Lung (tissue), 12 donors: ENCODE measurements around the gene SHH. TPM values are rescaled to one million over a fixed set of nuclear protein-coding genes. Genes with fewer than 3 reads are reported as not detected.
A peak's percentile ranks its signal among the peaks of the same experiment; 100 is the strongest.

Source experiments
- ATAC-seq: fragments of 200-7000 bp; cut with Tn5 transposase; one replicate; pipeline ENCODE4 v1.9.1; 2020; ENCODE audit warnings: moderate number of reproducible peaks; ENCODE audit not compliant: insufficient read depth, low FRiP score
- DNase-seq, 3 donors: peaks; one replicate each; pipeline ENCODE4 v3.0.0-alpha.2; 2013 to 2017
- H3K27ac ChIP-seq, 2 donors: one replicate each; pipeline ENCODE4 v1.5.1; 2013; ENCODE audit warnings: mild to moderate bottlenecking in 2 of 2, moderate library complexity in 2 of 2, control low read depth in 1 of 2, inconsistent platforms in 1 of 2, low read depth in 1 of 2, low read length in 1 of 2
- H3K27me3 ChIP-seq, 3 donors: one replicate each; pipeline ENCODE4 v1.5.1; 2013; ENCODE audit warnings: low read length in 2 of 3; ENCODE audit not compliant: control insufficient read depth in 3 of 3, insufficient read depth in 3 of 3
- H3K36me3 ChIP-seq, 4 donors: one replicate each; pipeline ENCODE4 v1.5.1; 2013; ENCODE audit warnings: low read length in 4 of 4, mild to moderate bottlenecking in 1 of 4, moderate library complexity in 1 of 4; ENCODE audit not compliant: control insufficient read depth in 4 of 4, insufficient read depth in 4 of 4
- H3K4me1 ChIP-seq, 5 donors: one replicate each; pipeline ENCODE4 v1.5.1; 2013; ENCODE audit warnings: low read length in 5 of 5, mild to moderate bottlenecking in 2 of 5, moderate library complexity in 1 of 5; ENCODE audit not compliant: control insufficient read depth in 5 of 5, insufficient read depth in 5 of 5
- H3K4me3 ChIP-seq: one replicate; pipeline ENCODE4 v1.5.1; 2013; ENCODE audit warnings: mild to moderate bottlenecking, control low read depth, moderate library complexity
- H3K9ac ChIP-seq, 2 donors: one replicate each; pipeline ENCODE4 v1.5.1; 2013; ENCODE audit warnings: low read length in 2 of 2, control low read depth in 1 of 2; ENCODE audit not compliant: insufficient read depth in 1 of 2
- H3K9me3 ChIP-seq, 4 donors: one replicate each; pipeline ENCODE4 v1.5.1; 2013; ENCODE audit warnings: low read length in 3 of 4, mild to moderate bottlenecking in 1 of 4, moderate library complexity in 1 of 4; ENCODE audit not compliant: control insufficient read depth in 4 of 4, insufficient read depth in 3 of 4
- WGBS, 2 donors: extraction: QIAGEN DNeasy Blood & Tissue Kit; methylation state at CpG; one replicate each; pipeline ENCODE4 v1.1.7; 2013; 5-methylcytosine and 5-hydroxymethylcytosine counted together
- polyA plus RNA-seq, 2 donors: library from polyadenylated mRNA; stranded (reverse); fragments of 200-250 nt; gene quantifications; one replicate each; pipeline ENCODE4 v1.2.1, GENCODE V29; 2013
- total RNA-seq, 2 donors: library from RNA; depleted of rRNA in 1 of 2; stranded (reverse); fragments of >200 nt in 1 of 2; gene quantifications; one replicate each; pipeline ENCODE4 v1.2.1, GENCODE V29; 2014 to 2021
- TF ChIP-seq, protein P1 (sequence below): IDR thresholded peaks from 2 replicates; pipeline ENCODE4 v1.5.1; 2012; ENCODE audit warnings: mild to moderate bottlenecking; ENCODE audit errors: control extremely low read depth, extremely low read depth
- donor health status: control.
- donor health status: control.
- donor health status: Bipolar disorder and iron deficiency.
- donor health status: healthy.
- donor health status: DM: yes; HTN: yes; CAD: no.

Gene SHH
- total and polyA plus RNA-seq, 4 donors, result 1.5 to 9.3 (median 4.4) TPM

DNA sequence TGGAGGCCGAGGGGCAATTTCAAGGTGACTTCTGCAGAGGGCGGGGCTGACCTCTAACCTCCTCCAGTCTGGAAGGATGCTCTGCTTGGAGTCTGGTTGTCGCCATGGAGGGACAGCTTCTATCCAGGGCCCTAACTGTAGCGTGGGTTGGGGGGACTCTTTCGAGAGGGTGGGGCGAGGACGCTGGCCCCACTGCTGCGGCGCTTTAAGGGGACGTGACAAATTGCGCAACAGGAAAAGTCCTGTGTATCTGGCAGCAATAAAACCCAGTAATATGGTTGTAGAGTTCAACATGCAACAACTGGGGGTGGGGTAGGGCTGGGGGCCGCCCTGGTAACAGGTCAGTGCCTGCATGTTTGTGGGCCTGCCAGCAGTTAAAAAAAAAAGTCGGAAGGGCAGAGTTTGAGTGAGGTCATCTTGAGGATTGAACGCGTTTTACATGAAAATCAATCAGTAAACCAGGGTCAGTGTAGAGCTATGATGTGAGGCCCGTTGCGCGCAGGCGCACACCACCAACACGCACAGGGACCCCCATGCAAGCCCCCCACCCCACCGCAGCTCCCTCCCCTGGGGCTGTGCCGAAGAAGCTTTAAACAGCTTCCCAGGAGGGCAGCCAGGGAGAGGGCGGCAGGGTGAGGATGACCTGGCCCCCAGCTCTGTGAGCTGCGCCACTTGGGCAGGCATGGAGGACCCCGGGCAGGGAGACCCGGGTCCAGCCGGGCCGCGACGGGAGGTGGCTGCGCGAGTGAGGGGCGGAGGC, 4.3 kb downstream of the SHH start:
- H3K4me1 ChIP-seq, result peaks cover 0 to 48% (median 4%) of the 10 kb centered on the region in 5 donors
- ATAC-seq (no peak), DNase-seq (peak in 1 of 3 donors; percentile 28)
- H3K9ac ChIP-seq, result no peak overlapping the region
- H3K36me3 ChIP-seq, result no peaks in the 10 kb centered on the region
- H3K27ac ChIP-seq, result peak overlapping the region in 1 of 2 donors; percentile 91
- H3K4me3 ChIP-seq, result peak overlapping the region; percentile 37
- WGBS, 2 donors, result 3 to 4% methylated on average over 31 to 33 of the region's 33 CpGs
- TF ChIP-seq, protein P1, sequence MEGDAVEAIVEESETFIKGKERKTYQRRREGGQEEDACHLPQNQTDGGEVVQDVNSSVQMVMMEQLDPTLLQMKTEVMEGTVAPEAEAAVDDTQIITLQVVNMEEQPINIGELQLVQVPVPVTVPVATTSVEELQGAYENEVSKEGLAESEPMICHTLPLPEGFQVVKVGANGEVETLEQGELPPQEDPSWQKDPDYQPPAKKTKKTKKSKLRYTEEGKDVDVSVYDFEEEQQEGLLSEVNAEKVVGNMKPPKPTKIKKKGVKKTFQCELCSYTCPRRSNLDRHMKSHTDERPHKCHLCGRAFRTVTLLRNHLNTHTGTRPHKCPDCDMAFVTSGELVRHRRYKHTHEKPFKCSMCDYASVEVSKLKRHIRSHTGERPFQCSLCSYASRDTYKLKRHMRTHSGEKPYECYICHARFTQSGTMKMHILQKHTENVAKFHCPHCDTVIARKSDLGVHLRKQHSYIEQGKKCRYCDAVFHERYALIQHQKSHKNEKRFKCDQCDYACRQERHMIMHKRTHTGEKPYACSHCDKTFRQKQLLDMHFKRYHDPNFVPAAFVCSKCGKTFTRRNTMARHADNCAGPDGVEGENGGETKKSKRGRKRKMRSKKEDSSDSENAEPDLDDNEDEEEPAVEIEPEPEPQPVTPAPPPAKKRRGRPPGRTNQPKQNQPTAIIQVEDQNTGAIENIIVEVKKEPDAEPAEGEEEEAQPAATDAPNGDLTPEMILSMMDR, result no peak
- H3K27me3 ChIP-seq, result peaks cover 0 to 64% (median 46%) of the 10 kb centered on the region in 3 donors
- peaks cover 0 to 4% (median 0%) of the 10 kb centered on the region in 4 donors for H3K9me3 ChIP-seq

DNA sequence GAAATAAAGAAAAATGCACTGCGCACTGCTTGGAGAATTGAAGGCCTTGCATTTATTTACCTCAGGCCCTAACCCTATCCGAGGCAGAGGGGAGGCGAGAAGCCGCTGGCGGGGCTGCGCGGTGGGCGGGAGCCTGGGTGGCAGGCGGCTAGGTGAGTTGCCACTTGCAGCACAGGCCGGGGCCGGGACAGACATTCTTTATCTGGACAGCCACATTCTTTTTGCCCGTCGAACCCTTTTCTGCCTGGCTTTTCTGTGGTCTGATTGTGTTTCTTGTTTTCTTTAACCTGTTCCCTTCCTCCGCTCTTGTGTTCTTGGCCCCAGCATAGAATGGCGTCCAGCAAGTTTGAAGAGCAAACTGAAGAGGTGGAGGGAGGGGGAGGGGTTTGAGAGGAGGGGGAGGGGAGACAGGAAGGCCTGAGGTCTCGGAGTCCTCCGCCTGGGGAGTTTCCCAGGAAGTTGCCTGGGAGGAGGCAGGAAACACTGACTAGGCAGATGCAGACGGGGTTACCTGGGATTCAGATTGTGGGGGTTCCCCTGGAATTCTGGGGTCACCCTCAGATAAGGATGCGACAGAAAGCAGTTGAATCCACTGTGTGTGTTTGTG, 5.1 kb downstream of the SHH start:
- peaks cover 0 to 50% (median 4%) of the 10 kb centered on the region in 5 donors for H3K4me1 ChIP-seq
- H3K4me3 ChIP-seq, result no peak overlapping the region
- TF ChIP-seq, protein P1, result no peak
- H3K9ac ChIP-seq, result no peak overlapping the region
- peak overlapping the region in 1 of 2 donors; percentile 91 for H3K27ac ChIP-seq
- ATAC-seq (no peak), DNase-seq (peak; percentile 45 to 65 (median 53))
- H3K27me3 ChIP-seq, result peaks cover 0 to 60% (median 42%) of the 10 kb centered on the region in 3 donors
- H3K36me3 ChIP-seq, result no peaks in the 10 kb centered on the region
- peaks cover 0 to 4% (median 0%) of the 10 kb centered on the region in 4 donors for H3K9me3 ChIP-seq
- 14 to 19% methylated on average over 19 of the region's 19 CpGs for WGBS, 2 donors

DNA sequence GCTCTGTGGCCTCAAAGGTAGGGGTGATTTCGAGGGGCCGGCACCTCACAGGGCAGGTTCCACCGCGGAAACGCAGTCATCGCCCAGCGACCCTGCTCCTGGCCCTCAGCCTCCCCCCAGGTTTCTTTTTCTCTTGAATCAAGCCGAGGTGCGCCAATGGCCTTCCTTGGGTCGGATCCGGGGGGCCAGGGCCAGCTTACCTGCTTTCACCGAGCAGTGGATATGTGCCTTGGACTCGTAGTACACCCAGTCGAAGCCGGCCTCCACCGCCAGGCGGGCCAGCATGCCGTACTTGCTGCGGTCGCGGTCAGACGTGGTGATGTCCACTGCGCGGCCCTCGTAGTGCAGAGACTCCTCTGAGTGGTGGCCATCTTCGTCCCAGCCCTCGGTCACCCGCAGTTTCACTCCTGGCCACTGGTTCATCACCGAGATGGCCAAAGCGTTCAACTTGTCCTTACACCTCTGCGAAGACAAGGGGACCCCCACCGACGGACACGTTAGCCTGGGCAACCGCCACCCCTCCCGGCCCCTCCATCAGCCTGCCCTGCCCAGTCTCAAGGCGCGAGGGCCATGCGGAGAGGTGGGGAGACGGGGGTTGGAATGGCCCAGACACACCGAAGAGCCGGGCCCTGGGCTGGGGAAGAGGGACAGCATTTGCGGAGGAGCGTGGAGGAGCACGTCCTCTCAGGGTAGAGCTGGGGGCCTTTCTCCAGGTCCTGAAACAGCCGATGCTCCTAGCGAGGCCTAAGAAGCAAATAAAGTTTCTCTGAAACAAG, 6.0 kb downstream of the SHH start:
- ATAC-seq (no peak), DNase-seq (no peak)
- Histone ChIP-seq H3K9ac (no peak overlapping the region), H3K27me3 (peaks cover 0 to 60% (median 43%) of the 10 kb centered on the region in 3 donors), H3K27ac (peak overlapping the region in 1 of 2 donors; percentile 84), H3K4me3 (no peak overlapping the region), H3K36me3 (no peaks in the 10 kb centered on the region), H3K9me3 (peaks cover 0 to 4% (median 0%) of the 10 kb centered on the region in 4 donors), H3K4me1 (peaks cover 0 to 46% (median 4%) of the 10 kb centered on the region in 5 donors)
- 15 to 23% methylated on average over 45 to 47 of the region's 47 CpGs for WGBS, 2 donors
- TF ChIP-seq, protein P1, result no peak
